GM23248 (cell line): ENCODE results near the gene C3orf49. TPM values are rescaled to one million over a fixed set of nuclear protein-coding genes. Genes with fewer than 3 reads are reported as not detected.

Experiments used
- DNase-seq: peaks from one replicate; pipeline ENCODE4 v3.0.0-alpha.2; 2015
- H2AFZ ChIP-seq: fragments of 200-600 bp; sonication (generic); 2 replicates; pipeline ENCODE4 v1.6.1; 2016; ENCODE audit warnings: antibody characterized with exemption
- H3F3A ChIP-seq: fragments of 200-600 bp; sonication (generic); 2 replicates; pipeline ENCODE4 v1.6.1; 2016; ENCODE audit warnings: mild to moderate bottlenecking, antibody characterized with exemption, mixed run types; ENCODE audit not compliant: insufficient read depth
- H3K27ac ChIP-seq: fragments of 200-600 bp; sonication (generic); 2 replicates; pipeline ENCODE4 v1.5.1; 2016; ENCODE audit warnings: mild to moderate bottlenecking
- H3K27me3 ChIP-seq: fragments of 200-600 bp; sonication (generic); replicated peaks from 2 replicates; pipeline ENCODE4 v1.6.1; 2016; ENCODE audit warnings: mild to moderate bottlenecking; ENCODE audit not compliant: insufficient read depth
- H3K36me3 ChIP-seq: fragments of 200-600 bp; sonication (generic); 2 replicates; pipeline ENCODE4 v1.6.1; 2016; ENCODE audit warnings: low read depth, mild to moderate bottlenecking
- H3K4me1 ChIP-seq: fragments of 200-600 bp; sonication (generic); 2 replicates; pipeline ENCODE4 v1.6.1; 2016; ENCODE audit warnings: mild to moderate bottlenecking; ENCODE audit not compliant: insufficient read depth
- H3K4me2 ChIP-seq: fragments of 200-600 bp; sonication (generic); one replicate; pipeline ENCODE4 v1.6.1; 2016; ENCODE audit warnings: mild to moderate bottlenecking; ENCODE audit not compliant: unreplicated experiment
- H3K4me3 ChIP-seq: fragments of 200-600 bp; sonication (generic); 2 replicates; pipeline ENCODE4 v1.5.1; 2016; ENCODE audit warnings: mild to moderate bottlenecking
- H3K79me2 ChIP-seq: fragments of 200-600 bp; sonication (generic); 2 replicates; pipeline ENCODE4 v1.6.1; 2016; ENCODE audit warnings: mild to moderate bottlenecking; ENCODE audit not compliant: insufficient read depth
- H3K9ac ChIP-seq: fragments of 200-600 bp; sonication (generic); 2 replicates; pipeline ENCODE4 v1.6.1; 2016; ENCODE audit warnings: mild to moderate bottlenecking
- H3K9me2 ChIP-seq: fragments of 200-600 bp; sonication (generic); 2 replicates; pipeline ENCODE4 v1.6.1; 2016; ENCODE audit warnings: mixed run types, mild to moderate bottlenecking, moderate library complexity; ENCODE audit not compliant: insufficient read depth
- H3K9me3 ChIP-seq: fragments of 200-600 bp; sonication (generic); one replicate; pipeline ENCODE4 v1.6.1; 2017; ENCODE audit warnings: low read depth
- H4K20me1 ChIP-seq: fragments of 200-600 bp; sonication (generic); 2 replicates; pipeline ENCODE4 v1.6.0; 2016; ENCODE audit not compliant: insufficient read depth
- EZH2 ChIP-seq: fragments of 200-600 bp; sonication (generic); IDR thresholded peaks from 2 replicates; pipeline ENCODE4 v1.6.1; 2018; ENCODE audit warnings: antibody characterized with exemption, mild to moderate bottlenecking; ENCODE audit not compliant: insufficient read depth, poor library complexity, severe bottlenecking
- EZH2phosphoT487 ChIP-seq: fragments of 200-600 bp; sonication (generic); IDR thresholded peaks from 2 replicates; pipeline ENCODE4 v1.6.1; 2018; ENCODE audit warnings: antibody characterized with exemption, moderate library complexity, mild to moderate bottlenecking, low read depth; ENCODE audit not compliant: insufficient read depth
- WGBS, 2 experiments: methylation state at CpG; one replicate each; pipeline ENCODE4 v1.1.6; 2015 to 2017; ENCODE audit warnings: low lambda C conversion rate in 2 of 2, low coverage in 1 of 2; ENCODE audit errors: missing lambda C conversion rate in 2 of 2; 5-methylcytosine and 5-hydroxymethylcytosine counted together
- in situ Hi-C: fragments of 300-500 bp; cut with MboI; formaldehyde crosslinking; loops from 2 replicates; pipeline ENCODE4 v1.15.0; 2020
- polyA plus RNA-seq: library from polyadenylated mRNA; unstranded; fragments of >200 nt; fragmentation: Nextera tagmentation; extraction: Ambion mirVana; gene quantifications from 2 replicates; pipeline ENCODE4 v1.2.1, GENCODE V29; 2016
- total RNA-seq: library from RNA; depleted of rRNA; stranded (reverse); fragments of >200 nt; shearing (Covaris generic); gene quantifications from 2 replicates; pipeline ENCODE4 v1.2.3, GENCODE V29; 2014

The C3orf49 gene
- total and polyA plus RNA-seq, 2 experiments from 2014 or later, result not detected

GRCh38 chr3:63878394-63879060 is 59.4 kb downstream of the C3orf49 start:
- Histone ChIP-seq H3K4me3 (no peak overlapping the region), H3K9me2 (no peaks in the 10 kb centered on the region), H3K79me2 (peaks cover 100% of the 10 kb centered on the region), H3K27me3 (no peaks in the 10 kb centered on the region), H3K27ac (no peak overlapping the region), H2AFZ (no peak overlapping the region), H4K20me1 (peaks cover 35% of the 10 kb centered on the region), H3K9ac (no peak overlapping the region), H3K36me3 (no peaks in the 10 kb centered on the region), H3F3A (peaks cover 4% of the 10 kb centered on the region; the same call in 1 of the 2 replicates), H3K4me2 (peak overlapping the region; percentile 18), H3K4me1 (peaks cover 15% of the 10 kb centered on the region), H3K9me3 (no peaks in the 10 kb centered on the region)
- 75 to 80% methylated on average over 2 of the region's 2 CpGs for WGBS, 2 experiments
- no peak for DNase-seq
- in situ Hi-C loops, result no loop called here
- TF ChIP-seq EZH2phosphoT487 (no peak), EZH2 (no peak)

DNA sequence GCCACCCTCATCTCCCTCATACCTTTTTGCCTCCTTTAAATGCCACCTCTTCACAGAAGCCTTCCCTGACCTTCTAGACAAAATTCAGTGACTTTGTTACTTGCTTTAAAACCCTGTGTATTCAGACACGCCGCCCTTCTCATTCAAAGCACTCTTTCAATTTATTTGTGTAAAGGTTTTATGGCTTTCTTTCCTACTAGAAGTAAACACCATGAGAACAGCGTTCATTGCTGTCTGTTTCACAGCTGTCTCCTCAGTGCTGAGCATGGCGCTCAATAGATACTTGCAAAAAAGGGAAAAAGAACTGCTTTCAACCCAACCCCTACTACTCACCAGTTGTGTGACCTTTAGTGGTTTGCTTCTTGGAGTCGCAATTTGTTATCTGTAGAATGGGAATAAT is 61.6 kb downstream of the C3orf49 start:
- Histone ChIP-seq H3K4me2 (no peak overlapping the region), H3K27me3 (no peaks in the 10 kb centered on the region), H3K9ac (no peak overlapping the region), H3K9me3 (no peaks in the 10 kb centered on the region), H3K9me2 (no peaks in the 10 kb centered on the region), H3K79me2 (peaks cover 98% of the 10 kb centered on the region), H3K4me1 (peaks cover 15% of the 10 kb centered on the region), H3K36me3 (no peaks in the 10 kb centered on the region), H2AFZ (no peak overlapping the region), H3K27ac (no peak overlapping the region), H3F3A (peaks cover 4% of the 10 kb centered on the region; the same call in 1 of the 2 replicates), H4K20me1 (peaks cover 35% of the 10 kb centered on the region), H3K4me3 (no peak overlapping the region)
- in situ Hi-C loops, result no loop called here
- WGBS, 2 experiments, result 76 to 78% methylated on average over 5 of the region's 5 CpGs
- no peak for TF ChIP-seq EZH2
- TF ChIP-seq EZH2phosphoT487, result no peak
- no peak for DNase-seq

GRCh38 chr3:63886858-63887257 is 67.8 kb downstream of the C3orf49 start:
- Histone ChIP-seq H3K9me2 (no peaks in the 10 kb centered on the region), H3K36me3 (no peaks in the 10 kb centered on the region), H3K27me3 (no peaks in the 10 kb centered on the region), H3K9ac (no peak overlapping the region), H3K27ac (no peak overlapping the region), H3K9me3 (no peaks in the 10 kb centered on the region), H3K79me2 (peaks cover 95% of the 10 kb centered on the region), H2AFZ (no peak overlapping the region), H4K20me1 (peaks cover 7% of the 10 kb centered on the region), H3K4me2 (no peak overlapping the region), H3K4me3 (no peak overlapping the region), H3F3A (no peaks in the 10 kb centered on the region), H3K4me1 (0 out of 2 replicates have a peak, but pooled peaks cover 5% of the 10 kb centered on the region)
- DNase-seq, result no peak
- no peak for TF ChIP-seq EZH2
- TF ChIP-seq EZH2phosphoT487, result no peak
- in situ Hi-C loops, result no loop called here
- 78 to 80% methylated on average over 3 of the region's 3 CpGs for WGBS, 2 experiments

GRCh38 chr3:63891518-63891917 is 72.4 kb downstream of the C3orf49 start:
- Histone ChIP-seq H3K9me3 (no peaks in the 10 kb centered on the region), H3K9me2 (no peaks in the 10 kb centered on the region), H3K4me2 (no peak overlapping the region), H3K27me3 (no peaks in the 10 kb centered on the region), H3K4me1 (peaks cover 9% of the 10 kb centered on the region), H4K20me1 (peaks cover 7% of the 10 kb centered on the region), H3F3A (0 out of 2 replicates have a peak, but pooled peaks cover 2% of the 10 kb centered on the region), H3K27ac (no peak overlapping the region), H3K9ac (no peak overlapping the region), H3K4me3 (no peak overlapping the region), H3K79me2 (peaks cover 95% of the 10 kb centered on the region), H3K36me3 (no peaks in the 10 kb centered on the region), H2AFZ (no peak overlapping the region)
- in situ Hi-C loops, result no loop called here
- 96 to 98% methylated on average over 5 of the region's 5 CpGs for WGBS, 2 experiments
- no peak for DNase-seq
- TF ChIP-seq EZH2phosphoT487, result no peak
- no peak for TF ChIP-seq EZH2
